Measurements from ENCODE around the gene B4GALT6. TPM values are rescaled to one million over a fixed set of nuclear protein-coding genes. Genes with fewer than 3 reads are reported as not detected.

The B4GALT6 gene
- total and polyA plus RNA-seq, 2 of the 13 experiments (the other 11 are each of a cell fraction or from before 2014, with no cell fraction given): 1.9 to 3.3 TPM

- TF ChIP-seq POLR2AphosphoS2 (IDR thresholded peaks at IDR 0.05; ENCODE audit: low read depth, low read length): no peak
- TF ChIP-seq ZBTB7A (CRISPR knock-in tag; IDR thresholded peaks at IDR 0.05): 0 out of 2 replicates have a peak, but pooled peaks have one; percentile 31
- no peak for TF ChIP-seq STAT6 (CRISPR knock-in tag; IDR thresholded peaks at IDR 0.05; ENCODE audit: borderline replicate concordance)
- 0 out of 2 replicates have a peak, but pooled peaks have one; percentile 28 for TF ChIP-seq PHF20 (CRISPR knock-in tag; IDR thresholded peaks at IDR 0.05)
- no peak for TF ChIP-seq TAF15 (IDR thresholded peaks at IDR 0.05; ENCODE audit: low read depth, low read length, poor library complexity, severe bottlenecking)
- TF ChIP-seq KLF13 (CRISPR knock-in tag; IDR thresholded peaks at IDR 0.05): no peak
- no peak for TF ChIP-seq ZNF737 (CRISPR knock-in tag; IDR thresholded peaks at IDR 0.05; ENCODE audit: borderline replicate concordance)
- TF ChIP-seq ZNF17 (CRISPR knock-in tag; IDR thresholded peaks at IDR 0.05): no peak
- TF ChIP-seq RFXANK (CRISPR knock-in tag; IDR thresholded peaks at IDR 0.05): no peak
- no peak for TF ChIP-seq ZNF234 (CRISPR knock-in tag; conservative IDR thresholded peaks at IDR 0.05)
- TF ChIP-seq ZNF510 (CRISPR knock-in tag; IDR thresholded peaks at IDR 0.05; ENCODE audit: low read depth): no peak
- no peak for TF ChIP-seq CC2D1A (CRISPR knock-in tag; IDR thresholded peaks at IDR 0.05)
- peak; percentile 26 for TF ChIP-seq AGO2 (optimal IDR thresholded peaks at IDR 0.05; ENCODE audit: low read depth, low read length)
- TF ChIP-seq HNRNPK (IDR thresholded peaks at IDR 0.05; ENCODE audit: low read depth, low read length, poor library complexity, severe bottlenecking): peak; percentile 65
- TF ChIP-seq ZNF615 (CRISPR knock-in tag; IDR thresholded peaks at IDR 0.05; ENCODE audit: borderline replicate concordance): no peak
- no peak for TF ChIP-seq ZNF776 (CRISPR knock-in tag; IDR thresholded peaks at IDR 0.05)
- no peak for TF ChIP-seq ISX (CRISPR knock-in tag; conservative IDR thresholded peaks at IDR 0.05)
- TF ChIP-seq HMGXB4 (CRISPR knock-in tag; IDR thresholded peaks at IDR 0.05; ENCODE audit: borderline replicate concordance in 1 of 2, low read depth in 1 of 2): 0 out of 4 replicates have a peak, but pooled peaks of 1 of the 2 experiments have one; percentile 42
- TF ChIP-seq SNRNP70 (IDR thresholded peaks at IDR 0.05; ENCODE audit: low read depth, low read length): no peak
- no peak for TF ChIP-seq ZSCAN9 (CRISPR knock-in tag; IDR thresholded peaks at IDR 0.05; ENCODE audit: borderline replicate concordance)
- no peak for TF ChIP-seq ZNF382 (CRISPR knock-in tag; IDR thresholded peaks at IDR 0.05; ENCODE audit: borderline replicate concordance)
- no peak for TF ChIP-seq PBX3 (CRISPR knock-in tag; IDR thresholded peaks at IDR 0.05; ENCODE audit: borderline replicate concordance)
Observed at GRCh38 chr18:31684279-31685096, at the start of gene B4GALT6 (continued).

All from HepG2 (cell line).